ENCODE data around the gene CCDC187. TPM values are rescaled to one million over a fixed set of nuclear protein-coding genes. Genes with fewer than 3 reads are reported as not detected.

CCDC187 gene
- total RNA-seq, 1 experiment from 2014 or later, result not detected

Other genes with a start within 250 kb of the CCDC187 start
- 3.6 and 4.4 TPM in 2 replicates for gene NACC2, start 208.8 kb downstream of the CCDC187 start, total RNA-seq (2014; rRNA removed; shearing (Covaris generic))
- 31.8 and 34.0 TPM in 2 replicates for gene TMEM250, start 185.2 kb downstream of the CCDC187 start, total RNA-seq (2014; rRNA removed; shearing (Covaris generic))
- gene LHX3, start 99.0 kb downstream of the CCDC187 start, total RNA-seq (2014; rRNA removed; shearing (Covaris generic)), result not detected in 2 replicates
- gene QSOX2, start 58.3 kb downstream of the CCDC187 start, total RNA-seq (2014; rRNA removed; shearing (Covaris generic)), result 43.8 and 48.0 TPM in 2 replicates
- gene GPSM1, start 23.4 kb upstream of the CCDC187 start, total RNA-seq (2014; rRNA removed; shearing (Covaris generic)), result 52.5 and 57.2 TPM in 2 replicates
- 17.0 and 19.4 TPM in 2 replicates for gene DNLZ, start 59.6 kb upstream of the CCDC187 start, total RNA-seq (2014; rRNA removed; shearing (Covaris generic))
- gene CARD9, start 69.6 kb upstream of the CCDC187 start, total RNA-seq (2014; rRNA removed; shearing (Covaris generic)), result 8.8 and 11.8 TPM in 2 replicates
- gene SNAPC4, start 96.1 kb upstream of the CCDC187 start, total RNA-seq (2014; rRNA removed; shearing (Covaris generic)), result 7.5 and 8.9 TPM in 2 replicates
- 56.5 and 72.0 TPM in 2 replicates for gene ENTR1, start 106.5 kb upstream of the CCDC187 start, total RNA-seq (2014; rRNA removed; shearing (Covaris generic))
- gene PMPCA, start 106.6 kb upstream of the CCDC187 start, total RNA-seq (2014; rRNA removed; shearing (Covaris generic)), result 82.0 and 87.1 TPM in 2 replicates
- 14.3 and 18.3 TPM in 2 replicates for gene INPP5E, start 135.8 kb upstream of the CCDC187 start, total RNA-seq (2014; rRNA removed; shearing (Covaris generic))
- 44.5 and 47.7 TPM in 2 replicates for gene SEC16A, start 178.9 kb upstream of the CCDC187 start, total RNA-seq (2014; rRNA removed; shearing (Covaris generic))
- gene NOTCH1, start 242.0 kb upstream of the CCDC187 start, total RNA-seq (2014; rRNA removed; shearing (Covaris generic)), result 25.8 and 28.5 TPM in 2 replicates